ENCODE measurements around the gene MAN1A1.

GRCh38 chr6:119343167-119343566, 6.4 kb downstream of the MAN1A1 start:
- TF ChIP-seq CTCF (conservative IDR thresholded peaks at IDR 0.05; ENCODE audit: low read depth, low read length) (no peak), EZH2 (IDR thresholded peaks at IDR 0.05; ENCODE audit: low read length, unreplicated experiment) (no peak)

Data from PC-3 (cell line).